ENCODE measurements around the gene ROR1. TPM values are rescaled to one million over a fixed set of nuclear protein-coding genes. Genes with fewer than 3 reads are reported as not detected.
A peak's percentile ranks its signal among the peaks of the same experiment; 100 is the strongest.

ROR1 gene
- total RNA-seq, 6 experiments from 2014 or later, result 7.4 to 9.4 (median 8.9) TPM

DNA sequence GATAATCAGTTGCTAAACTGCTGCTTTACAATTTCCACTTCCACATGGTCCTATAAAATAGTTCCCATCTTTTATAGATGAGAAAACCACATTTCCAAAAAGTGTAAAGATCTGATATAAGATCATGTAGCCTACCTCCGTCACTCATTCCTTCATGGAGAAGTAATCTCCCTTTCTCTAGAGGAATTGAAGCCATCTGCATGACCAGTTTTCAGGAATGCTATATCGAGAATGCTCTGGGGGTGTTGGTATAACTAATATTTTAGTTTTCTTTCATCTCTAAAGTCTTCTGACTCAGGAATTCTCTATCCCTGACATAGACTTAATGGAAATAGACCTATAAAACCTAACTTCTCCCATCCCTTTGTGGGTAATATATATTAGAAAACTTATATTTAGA is 256.6 kb downstream of the ROR1 start:
- TF ChIP-seq, protein P1, sequence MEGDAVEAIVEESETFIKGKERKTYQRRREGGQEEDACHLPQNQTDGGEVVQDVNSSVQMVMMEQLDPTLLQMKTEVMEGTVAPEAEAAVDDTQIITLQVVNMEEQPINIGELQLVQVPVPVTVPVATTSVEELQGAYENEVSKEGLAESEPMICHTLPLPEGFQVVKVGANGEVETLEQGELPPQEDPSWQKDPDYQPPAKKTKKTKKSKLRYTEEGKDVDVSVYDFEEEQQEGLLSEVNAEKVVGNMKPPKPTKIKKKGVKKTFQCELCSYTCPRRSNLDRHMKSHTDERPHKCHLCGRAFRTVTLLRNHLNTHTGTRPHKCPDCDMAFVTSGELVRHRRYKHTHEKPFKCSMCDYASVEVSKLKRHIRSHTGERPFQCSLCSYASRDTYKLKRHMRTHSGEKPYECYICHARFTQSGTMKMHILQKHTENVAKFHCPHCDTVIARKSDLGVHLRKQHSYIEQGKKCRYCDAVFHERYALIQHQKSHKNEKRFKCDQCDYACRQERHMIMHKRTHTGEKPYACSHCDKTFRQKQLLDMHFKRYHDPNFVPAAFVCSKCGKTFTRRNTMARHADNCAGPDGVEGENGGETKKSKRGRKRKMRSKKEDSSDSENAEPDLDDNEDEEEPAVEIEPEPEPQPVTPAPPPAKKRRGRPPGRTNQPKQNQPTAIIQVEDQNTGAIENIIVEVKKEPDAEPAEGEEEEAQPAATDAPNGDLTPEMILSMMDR (IDR thresholded peaks at IDR 0.05), result no peak
- H3K4me3 Mint-ChIP-seq, result no peak overlapping the region
- no peak overlapping the region for H3K27ac Mint-ChIP-seq
- H3K36me3 Mint-ChIP-seq (ENCODE audit: low read depth), result peaks cover 5% of the 10 kb centered on the region
- H3K9me3 Mint-ChIP-seq, result no peaks in the 10 kb centered on the region
- peaks cover 14% of the 10 kb centered on the region for H3K4me1 Mint-ChIP-seq (ENCODE audit: low read depth)
- no peaks in the 10 kb centered on the region; the same call in 1 of the 2 replicates for H3K27me3 Mint-ChIP-seq (ENCODE audit: insufficient read depth)
- no peak for DNase-seq

DNA sequence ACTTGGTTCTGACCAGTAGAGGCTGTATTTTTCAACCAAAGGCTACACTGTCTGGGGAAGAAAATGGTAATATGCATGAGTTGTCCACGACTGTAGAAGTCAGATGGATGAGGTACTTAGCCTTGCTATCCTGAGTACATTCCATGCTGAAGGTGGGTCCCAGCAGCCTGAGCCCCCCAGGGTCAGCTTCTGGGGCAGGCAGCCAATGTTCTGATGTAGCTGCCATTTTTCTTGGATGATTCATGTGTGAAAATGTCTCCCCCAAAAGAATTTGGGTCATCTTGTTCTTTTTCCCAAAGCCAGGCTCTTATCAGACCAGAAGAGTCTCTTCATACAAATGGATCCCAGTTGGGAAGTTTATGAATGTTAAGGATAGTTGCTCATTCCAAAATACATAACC is 257.4 kb downstream of the ROR1 start:
- peaks cover 5% of the 10 kb centered on the region for H3K36me3 Mint-ChIP-seq (ENCODE audit: low read depth)
- H3K9me3 Mint-ChIP-seq, result no peaks in the 10 kb centered on the region
- no peak overlapping the region for H3K4me3 Mint-ChIP-seq
- TF ChIP-seq, protein P1 (IDR thresholded peaks at IDR 0.05), result no peak
- peak; percentile 29 for DNase-seq
- peaks cover 14% of the 10 kb centered on the region for H3K4me1 Mint-ChIP-seq (ENCODE audit: low read depth)
- peaks cover under 1% of the 10 kb centered on the region for H3K27me3 Mint-ChIP-seq (ENCODE audit: insufficient read depth)
- no peak overlapping the region for H3K27ac Mint-ChIP-seq

GRCh38 chr1:64033667-64034220 is 259.9 kb downstream of the ROR1 start:
- Mint-ChIP-seq H3K27ac (no peak overlapping the region), H3K4me1 (ENCODE audit: low read depth) (peaks cover 28% of the 10 kb centered on the region), H3K27me3 (ENCODE audit: insufficient read depth) (peaks cover 3% of the 10 kb centered on the region), H3K4me3 (no peak overlapping the region), H3K36me3 (ENCODE audit: low read depth) (peaks cover 11% of the 10 kb centered on the region), H3K9me3 (no peaks in the 10 kb centered on the region; the same call in 1 of the 2 replicates)
- no peak for DNase-seq
- TF ChIP-seq, protein P1 (IDR thresholded peaks at IDR 0.05), result no peak

DNA sequence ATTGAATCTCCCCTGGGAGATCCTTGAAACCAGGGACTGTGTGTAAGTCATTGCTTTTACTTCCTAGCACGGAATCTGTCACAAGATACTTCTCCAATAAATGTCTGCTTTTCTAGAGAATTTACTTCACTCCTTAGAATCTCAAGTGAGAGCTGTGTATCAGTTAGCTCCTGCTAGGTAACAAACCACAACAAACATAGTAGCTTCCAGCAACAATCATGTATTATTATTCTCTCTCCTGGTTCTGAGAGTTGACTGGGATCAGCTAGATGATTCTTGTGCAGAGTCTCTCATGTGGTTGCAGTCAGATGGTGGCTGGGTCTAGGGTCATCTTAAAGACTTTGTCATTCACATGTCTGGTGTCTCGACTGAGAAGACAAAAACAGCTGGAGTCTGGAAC is 262.7 kb downstream of the ROR1 start:
- Mint-ChIP-seq H3K4me1 (ENCODE audit: low read depth) (peaks cover 47% of the 10 kb centered on the region), H3K9me3 (no peaks in the 10 kb centered on the region; the same call in 1 of the 2 replicates)

DNA sequence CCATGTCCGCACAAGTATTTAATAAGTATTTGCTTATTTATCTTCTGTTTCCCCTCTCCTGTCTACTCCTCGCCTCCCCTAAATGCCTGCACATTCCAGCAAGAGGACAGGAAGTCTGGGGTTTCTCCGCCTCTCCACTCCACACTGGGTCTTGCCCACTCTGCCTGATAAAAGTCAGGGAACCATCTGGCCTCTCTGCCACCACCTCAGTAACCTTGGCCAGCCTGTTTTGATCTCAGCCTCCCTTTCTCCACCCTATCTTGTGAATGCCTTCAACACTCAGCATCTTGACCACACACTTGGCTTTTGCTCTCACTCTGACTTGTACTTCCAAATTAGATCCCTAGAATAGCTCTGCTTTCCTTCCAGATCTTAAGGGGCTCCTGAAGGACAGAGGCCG is 264.3 kb downstream of the ROR1 start:
- H3K9me3 Mint-ChIP-seq, result no peaks in the 10 kb centered on the region; the same call in 1 of the 2 replicates
- no peak for DNase-seq
- peaks cover 6% of the 10 kb centered on the region; the same call in 1 of the 2 replicates for H3K36me3 Mint-ChIP-seq (ENCODE audit: low read depth)
- TF ChIP-seq, protein P1 (IDR thresholded peaks at IDR 0.05), result no peak
- H3K27me3 Mint-ChIP-seq (ENCODE audit: insufficient read depth), result peaks cover 8% of the 10 kb centered on the region
- no peak overlapping the region for H3K27ac Mint-ChIP-seq
- no peak overlapping the region for H3K4me3 Mint-ChIP-seq
- H3K4me1 Mint-ChIP-seq (ENCODE audit: low read depth), result peaks cover 57% of the 10 kb centered on the region

More for the DNA sequence above, 262.7 kb downstream of the ROR1 start:
- peaks cover 5% of the 10 kb centered on the region for H3K27me3 Mint-ChIP-seq (ENCODE audit: insufficient read depth)
- H3K4me3 Mint-ChIP-seq, result no peak overlapping the region
- TF ChIP-seq, protein P1 (IDR thresholded peaks at IDR 0.05), result no peak
- no peak overlapping the region for H3K27ac Mint-ChIP-seq
- H3K36me3 Mint-ChIP-seq (ENCODE audit: low read depth), result peaks cover 6% of the 10 kb centered on the region; the same call in 1 of the 2 replicates
- DNase-seq, result no peak
